HL-60/S4 treated with retinoic acid at 250 ng/mL for 4 days and 3 days (cell line): ENCODE data around the gene PRMT2.
"Not testable (repeated sequence)": the region's sequence is repeated elsewhere in the genome, so short reads cannot be mapped to it uniquely, and the experiment has no call there.

Experiments
- in situ Hi-C: fragments of 300-500 bp; cut with MboI; formaldehyde crosslinking; loops from 2 replicates; pipeline ENCODE4 v1.7.0; 2022; ENCODE audit warnings: low sequenced_read_pairs

Gene PRMT2

DNA sequence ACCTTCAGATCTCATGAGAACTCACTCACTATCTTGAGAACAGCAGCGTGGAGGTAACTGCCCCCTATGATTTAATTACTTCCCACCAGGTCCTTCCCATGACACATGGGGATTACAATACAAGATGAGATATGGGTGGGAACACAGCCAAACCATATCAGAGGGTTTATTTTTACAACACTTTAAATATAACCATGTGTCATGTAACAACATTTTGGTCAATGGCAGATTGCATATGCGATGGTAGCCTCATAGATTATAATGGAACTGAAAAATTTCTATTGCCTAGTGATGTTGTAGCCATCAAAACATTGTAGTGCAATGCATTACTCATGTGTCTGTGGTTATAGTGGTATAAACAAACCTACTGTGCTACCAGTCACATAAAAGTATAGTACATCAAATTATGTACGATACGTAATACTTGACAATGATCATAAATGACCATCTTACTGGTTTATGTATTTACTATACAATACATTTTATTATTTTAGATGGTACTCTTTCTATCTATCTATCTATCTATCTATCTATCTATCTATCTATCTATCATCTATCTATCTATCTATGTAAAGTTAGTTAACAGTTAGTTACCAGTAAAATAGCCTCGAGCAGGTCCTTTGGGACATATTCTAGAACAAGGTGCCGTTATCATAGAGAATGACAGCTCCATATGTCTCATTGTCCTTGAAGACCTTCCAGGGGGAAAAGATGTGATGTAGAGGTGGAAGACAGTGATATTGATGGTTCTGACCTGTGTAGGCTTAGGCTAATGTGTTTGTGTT lies 18.0 kb upstream of the PRMT2 start:
- in situ Hi-C loops: no loop called here

DNA sequence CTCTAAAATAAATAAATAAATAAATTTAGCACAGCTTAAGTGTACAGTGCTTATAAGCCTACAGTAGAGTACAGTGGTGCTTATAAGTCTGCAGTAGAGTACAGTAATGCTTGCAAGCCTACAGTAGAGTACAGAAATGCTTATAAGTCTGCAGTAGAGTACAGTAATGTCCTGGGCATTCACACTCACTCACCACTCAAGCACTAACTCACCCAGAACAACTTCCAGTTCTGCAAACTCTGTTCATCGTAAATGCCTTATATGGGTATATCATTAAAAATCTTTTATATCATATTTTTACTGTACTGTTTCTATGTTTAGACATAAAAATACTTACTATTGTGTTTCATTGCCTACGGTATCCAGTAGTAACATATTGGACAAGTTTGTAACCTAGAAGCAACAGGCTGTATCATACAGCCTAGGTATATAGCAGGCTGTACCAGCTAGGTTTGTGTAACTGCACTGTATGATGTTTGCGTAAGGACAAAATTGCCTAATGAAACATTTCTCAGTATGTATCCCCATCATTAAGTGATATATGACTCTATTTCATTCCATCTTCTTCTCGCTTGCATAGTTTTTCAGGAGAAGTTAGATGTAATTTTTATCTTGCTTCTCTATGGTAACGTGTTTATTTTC lies 16.6 kb upstream of the PRMT2 start:
- in situ Hi-C loops: no loop called here

DNA sequence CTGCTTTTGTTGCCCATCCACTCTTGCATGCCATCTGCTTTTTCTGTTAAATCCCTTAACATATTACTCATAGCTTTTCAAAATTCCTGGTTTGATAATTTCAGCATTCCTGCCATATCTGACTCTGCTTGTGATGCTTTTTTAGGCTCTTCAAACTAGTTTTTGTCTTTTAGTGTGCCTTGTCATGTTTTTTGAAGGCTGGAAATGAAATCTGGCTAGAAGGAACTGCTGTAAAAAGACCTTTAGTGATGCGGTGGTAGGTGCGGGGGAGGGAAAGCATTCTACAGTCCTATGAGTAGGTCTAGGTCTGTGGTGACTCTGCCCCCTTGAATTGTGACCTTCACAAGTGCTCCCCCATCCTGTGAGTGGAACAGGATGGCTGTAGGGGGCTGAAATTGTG lies 15.6 kb upstream of the PRMT2 start:
- in situ Hi-C loops: no loop called here

DNA sequence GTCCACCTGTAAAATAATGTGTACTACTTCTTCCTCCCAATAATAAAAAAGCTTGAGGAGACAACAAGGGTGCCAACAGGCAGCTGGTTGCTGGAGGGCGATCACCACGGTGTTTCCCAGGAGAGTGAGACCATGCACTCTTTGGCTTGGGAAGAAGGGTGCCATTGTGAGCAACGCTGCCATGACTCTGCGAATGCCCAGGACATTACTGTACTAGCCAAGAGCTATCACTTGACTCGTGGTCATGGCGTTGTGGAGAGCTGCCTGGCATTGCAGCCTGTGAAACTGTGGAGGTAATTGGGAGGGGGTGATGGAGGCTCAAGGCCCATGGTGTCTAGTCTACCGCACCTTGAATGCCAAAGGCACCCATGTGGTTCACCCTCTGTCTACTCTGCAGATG lies 14.6 kb upstream of the PRMT2 start:
- in situ Hi-C loops: no loop called here

GRCh38 chr21:46621457-46622182 lies 13.9 kb upstream of the PRMT2 start:
- in situ Hi-C loops: no loop called here

GRCh38 chr21:46622226-46622625 lies 13.2 kb upstream of the PRMT2 start:
- in situ Hi-C loops: no loop called here

GRCh38 chr21:46624050-46624449 lies 11.4 kb upstream of the PRMT2 start:
- in situ Hi-C loops: no loop called here

DNA sequence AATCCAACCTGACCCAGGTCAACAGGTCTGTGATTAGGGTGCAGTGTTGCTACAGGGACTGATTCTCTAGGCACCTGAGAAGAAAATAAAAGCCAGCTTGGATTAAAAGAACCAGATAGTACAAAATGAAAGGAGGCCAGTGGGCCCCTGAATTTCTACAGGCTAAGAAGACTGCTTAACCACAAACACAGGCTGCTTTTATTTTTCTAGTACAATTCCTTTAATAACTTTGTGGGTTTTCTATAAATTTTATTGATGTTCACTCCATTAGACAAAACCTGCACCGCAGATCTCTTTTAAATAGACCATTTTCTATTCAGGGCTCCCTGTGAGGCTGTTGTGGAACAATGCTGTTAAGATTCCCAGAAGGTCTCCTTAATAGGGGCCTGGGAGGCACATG lies 9.7 kb upstream of the PRMT2 start:
- in situ Hi-C loops: no loop called here

DNA sequence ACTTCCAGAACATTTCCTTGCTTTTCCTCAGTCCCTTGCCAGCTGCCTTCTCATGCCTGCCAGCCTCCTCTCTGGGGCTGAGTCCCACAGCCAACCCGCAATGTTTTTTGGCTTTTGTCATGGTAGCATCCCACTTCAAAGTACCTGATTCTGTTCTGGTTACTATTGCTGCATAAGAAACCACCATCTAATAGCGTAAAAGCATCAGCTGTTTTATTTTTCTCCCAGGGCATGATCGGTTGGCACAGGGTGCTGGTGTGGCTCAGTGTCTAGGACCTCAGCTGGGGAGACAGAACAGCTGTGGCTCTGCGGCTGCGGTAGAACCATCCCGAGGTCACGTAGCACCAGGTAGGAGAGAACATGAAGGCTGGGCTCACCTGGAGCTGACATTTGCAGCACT lies 8.9 kb upstream of the PRMT2 start:
- in situ Hi-C loops: no loop called here

- in situ Hi-C loops: no loop called here
Measured at GRCh38 chr21:46626975-46627501, 8.4 kb upstream of the PRMT2 start.

DNA sequence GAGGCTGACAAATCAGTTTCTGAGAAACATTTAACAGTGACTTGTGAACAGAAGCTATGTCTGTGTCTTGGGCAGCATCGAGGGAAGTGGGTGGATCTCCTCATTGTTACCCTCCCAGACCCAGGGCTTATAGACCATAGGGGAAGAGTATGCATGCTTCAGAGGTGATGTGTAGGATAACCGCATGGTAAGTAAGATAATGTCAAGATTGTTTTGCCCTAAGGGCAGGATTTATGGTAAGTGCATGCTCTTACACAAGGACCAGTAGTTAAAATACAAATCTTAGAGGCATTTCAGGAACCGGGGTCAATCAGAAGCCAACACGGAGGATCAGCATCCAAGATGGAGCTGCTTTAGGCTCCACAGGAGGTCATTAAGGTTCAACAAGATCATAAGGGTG lies 7.7 kb upstream of the PRMT2 start:
- in situ Hi-C loops: no loop called here

DNA sequence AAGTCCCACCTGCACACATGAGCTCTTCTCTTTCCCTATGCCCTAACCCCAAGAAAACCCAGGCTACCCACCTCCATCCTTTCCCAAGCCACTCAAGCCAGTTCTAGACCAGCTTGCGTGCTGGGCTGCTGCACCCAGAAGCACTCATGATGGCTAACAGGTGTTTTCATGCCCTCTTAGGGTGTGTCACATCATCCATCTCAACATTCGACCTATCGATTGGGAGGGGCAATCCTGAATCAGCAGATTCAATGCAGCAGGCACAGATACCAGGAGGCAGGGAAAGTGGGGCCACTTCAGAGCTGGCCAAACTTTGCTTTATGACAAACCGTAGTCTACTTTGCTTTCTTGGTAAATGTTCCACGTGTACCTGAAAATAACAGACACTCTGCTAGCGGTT lies 6.6 kb upstream of the PRMT2 start:
- in situ Hi-C loops: no loop called here

- in situ Hi-C loops: not testable (repeated sequence)
Measured at GRCh38 chr21:46630915-46631314, 4.6 kb upstream of the PRMT2 start.

- in situ Hi-C loops: no loop called here
Measured at GRCh38 chr21:46633566-46633965, 1.9 kb upstream of the PRMT2 start.

GRCh38 chr21:46634427-46634826 lies 1.0 kb upstream of the PRMT2 start:
- in situ Hi-C loops: no loop called here

DNA sequence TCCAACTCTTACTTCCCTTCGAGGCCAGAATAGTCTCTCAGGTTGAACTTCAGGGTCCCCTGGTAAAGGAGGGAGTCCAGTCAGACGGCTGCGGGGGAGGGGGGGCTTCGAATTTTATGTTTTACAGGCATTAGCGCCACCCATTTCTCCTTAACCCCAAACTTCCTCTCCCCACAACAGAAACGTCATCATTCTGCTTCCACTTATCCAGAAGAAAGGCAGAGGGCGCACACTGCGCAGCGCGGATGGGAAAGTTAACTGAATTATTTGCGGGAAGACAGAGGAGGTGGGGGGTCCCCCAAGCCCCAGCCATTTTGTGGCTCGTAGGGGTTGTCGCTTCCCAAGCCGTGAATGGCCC lies 529 bp upstream of the PRMT2 start:
- in situ Hi-C loops: no loop called here

DNA sequence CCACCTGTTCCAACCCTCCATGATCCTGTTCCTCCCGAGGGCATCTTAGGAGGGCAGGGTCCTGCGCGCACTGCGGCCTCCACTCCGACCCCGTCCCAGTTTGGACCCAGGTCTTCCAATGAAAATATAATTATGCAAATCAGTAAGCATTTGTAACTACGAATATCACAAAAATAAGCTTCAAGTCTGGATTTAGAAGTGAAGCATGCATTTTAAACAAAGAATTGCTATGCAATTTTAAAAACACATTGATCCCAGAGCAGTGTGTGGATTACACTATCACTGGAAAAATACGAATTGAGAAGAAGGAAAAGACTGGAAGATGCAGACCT lies 673 bp downstream of the PRMT2 start:
- in situ Hi-C loops: no loop called here

DNA sequence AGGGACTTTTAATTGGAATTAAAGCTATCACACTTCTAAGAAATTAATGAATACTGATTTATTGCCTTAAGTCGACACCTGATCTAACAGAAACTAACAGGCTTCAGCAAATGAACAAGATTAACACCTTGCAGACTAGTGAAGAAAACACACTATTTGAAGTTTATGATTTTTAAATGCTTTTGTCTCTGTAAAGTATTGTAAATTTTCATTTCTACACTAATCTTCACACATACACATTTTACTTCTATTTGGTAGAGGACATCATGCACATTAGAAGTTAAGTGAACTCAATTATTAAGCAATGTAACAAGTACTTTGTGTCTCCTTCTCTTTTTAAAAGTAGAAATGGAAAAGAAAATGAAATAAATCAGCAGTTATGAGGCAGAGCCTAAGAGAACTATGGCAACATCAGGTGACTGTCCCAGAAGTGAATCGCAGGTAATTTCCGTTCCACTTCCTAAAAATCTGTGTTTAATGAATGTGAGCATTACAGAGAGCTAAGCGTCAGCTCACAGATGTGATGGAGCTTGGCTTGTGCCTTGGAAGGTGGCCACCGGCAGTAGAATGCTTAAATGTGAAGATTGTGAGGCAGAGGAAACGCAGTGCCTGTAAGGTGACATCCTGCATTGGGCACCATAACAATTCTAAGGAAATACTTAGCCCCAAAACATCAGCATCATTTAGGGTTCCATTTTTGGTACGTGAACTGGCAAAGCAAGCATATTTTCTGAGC lies 1.2 kb downstream of the PRMT2 start:
- in situ Hi-C loops: no loop called here

DNA sequence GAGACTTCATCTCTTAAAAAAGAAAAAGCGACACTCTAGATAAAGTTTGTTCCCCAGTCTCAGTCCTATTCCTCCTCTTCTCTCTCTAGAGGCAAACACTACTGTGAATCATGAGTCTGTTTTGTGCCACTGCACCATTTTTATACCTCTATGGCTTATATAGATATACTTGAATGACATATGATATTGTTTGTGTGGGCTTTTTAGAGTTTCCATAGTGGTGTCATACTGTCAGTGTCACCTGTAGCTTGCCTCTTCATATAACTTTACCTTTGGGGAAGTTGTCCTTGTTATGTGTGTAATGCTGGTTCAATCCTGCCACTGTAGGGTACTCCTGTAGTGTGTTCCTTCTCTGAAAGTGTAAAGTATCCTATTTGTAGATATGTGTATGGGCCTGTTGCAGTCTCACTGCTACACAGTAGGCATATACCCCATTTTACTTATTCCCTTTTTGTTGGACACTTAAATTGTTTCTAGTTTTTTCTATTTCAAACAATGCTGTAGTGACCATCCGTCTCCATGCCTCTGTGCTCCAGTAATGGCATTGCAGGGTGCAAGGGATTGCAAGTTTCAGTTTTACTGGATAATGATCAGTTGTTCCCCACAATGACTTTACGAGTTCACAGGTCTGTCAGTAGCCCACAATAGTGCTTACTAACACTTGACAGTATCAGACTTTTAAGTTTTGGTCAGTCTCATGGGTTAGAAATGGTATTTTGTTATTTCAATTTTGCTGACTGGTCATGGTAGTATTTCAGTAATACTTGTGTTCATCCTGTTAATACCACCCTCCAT lies 2.7 kb downstream of the PRMT2 start:
- in situ Hi-C loops: no loop called here
